HEK293T (cell line): ENCODE data around the gene SIDT2.

Experiments used
- CTCF ChIA-PET: fragments of 350-600 bp; formaldehyde crosslinking; extraction: SDS; loops from one replicate; lab custom pipeline; 2021; ENCODE audit warnings: antibody characterized with exemption, inconsistent platforms; lab: Yijun Ruan, JAX
- POLR2A ChIA-PET: fragments of 350-600 bp; formaldehyde crosslinking; extraction: SDS; loops from one replicate; lab custom pipeline; 2020; ENCODE audit warnings: antibody characterized with exemption, inconsistent platforms; lab: Yijun Ruan, JAX
- DNase-seq: peaks from one replicate; pipeline ENCODE4 v3.0.0; 2012; ENCODE audit warnings: mixed read lengths; ENCODE audit errors: extremely low spot score
- ARNT ChIP-seq: fragments of 450-650 bp; IDR thresholded peaks from 2 replicates; pipeline ENCODE4 v1.6.1; 2017; ENCODE audit warnings: mild to moderate bottlenecking
- BHLHE40 ChIP-seq: fragments of 450-650 bp; IDR thresholded peaks from 2 replicates; pipeline ENCODE4 v1.6.1; 2016; ENCODE audit warnings: mild to moderate bottlenecking, moderate library complexity, borderline replicate concordance
- CTBP1 ChIP-seq: fragments of 450-650 bp; IDR thresholded peaks from 2 replicates; pipeline ENCODE4 v1.6.1; 2016; ENCODE audit warnings: borderline replicate concordance
- ELF4 ChIP-seq: fragments of 450-650 bp; IDR thresholded peaks from 2 replicates; pipeline ENCODE4 v1.6.1; 2017; ENCODE audit warnings: antibody characterized with exemption
- FOXA1 ChIP-seq: fragments of 450-650 bp; IDR thresholded peaks from 2 replicates; pipeline ENCODE4 v1.6.1; 2016; ENCODE audit warnings: mild to moderate bottlenecking
- FOXK2 ChIP-seq: fragments of 450-650 bp; IDR thresholded peaks from 2 replicates; pipeline ENCODE4 v1.6.1; 2016; ENCODE audit warnings: mild to moderate bottlenecking
- FOXM1 ChIP-seq: fragments of 450-650 bp; IDR thresholded peaks from 2 replicates; pipeline ENCODE4 v1.6.1; 2017; ENCODE audit warnings: mild to moderate bottlenecking, borderline replicate concordance
- HDGF ChIP-seq: fragments of 450-650 bp; IDR thresholded peaks from 2 replicates; pipeline ENCODE4 v1.6.1; 2017; ENCODE audit warnings: antibody characterized with exemption, borderline replicate concordance
- L3MBTL2 ChIP-seq: fragments of 450-650 bp; conservative IDR thresholded peaks from 2 replicates; pipeline ENCODE4 v1.6.1; 2016; ENCODE audit warnings: mild to moderate bottlenecking
- LEF1 ChIP-seq: fragments of 450-650 bp; IDR thresholded peaks from 2 replicates; pipeline ENCODE4 v1.6.1; 2017; ENCODE audit warnings: mild to moderate bottlenecking, borderline replicate concordance
- NFRKB ChIP-seq: fragments of 450-650 bp; IDR thresholded peaks from 2 replicates; pipeline ENCODE4 v1.6.1; 2016; ENCODE audit warnings: mild to moderate bottlenecking, moderate library complexity
- PKNOX1 ChIP-seq: fragments of 450-650 bp; IDR thresholded peaks from 2 replicates; pipeline ENCODE4 v1.6.1; 2016
- SP1 ChIP-seq: fragments of 450-650 bp; IDR thresholded peaks from 2 replicates; pipeline ENCODE4 v1.6.1; 2017
- SUZ12 ChIP-seq: fragments of 450-650 bp; IDR thresholded peaks from 2 replicates; pipeline ENCODE4 v1.6.1; 2016; ENCODE audit warnings: mild to moderate bottlenecking
- TARDBP ChIP-seq: fragments of 450-650 bp; IDR thresholded peaks from 2 replicates; pipeline ENCODE4 v1.6.1; 2016
- ZNF384 ChIP-seq: fragments of 450-650 bp; IDR thresholded peaks from 2 replicates; pipeline ENCODE4 v1.6.1; 2016

The SIDT2 gene

GRCh38 chr11:117176186-117176585, 2.4 kb upstream of the SIDT2 start:
- no peak for TF ChIP-seq ARNT
- no peak for TF ChIP-seq TARDBP
- TF ChIP-seq FOXM1: no peak
- no peak for TF ChIP-seq L3MBTL2
- no peak for TF ChIP-seq CTBP1
- no peak for TF ChIP-seq FOXK2
- TF ChIP-seq BHLHE40: no peak
- no peak for TF ChIP-seq ELF4
- TF ChIP-seq NFRKB: no peak
- no peak for TF ChIP-seq SP1
- no peak for TF ChIP-seq HDGF
- TF ChIP-seq PKNOX1: no peak
- TF ChIP-seq SUZ12: no peak
- no peak for TF ChIP-seq FOXA1
- no peak for TF ChIP-seq LEF1
- no peak for TF ChIP-seq ZNF384
- CTCF ChIA-PET: no interaction called here
- POLR2A ChIA-PET: interaction anchor here (1.6 kb wide), 1 partner anchor 32 kb away, joined by 11 read pairs; the partner anchor contains the start of gene PAFAH1B2
- no peak for DNase-seq

GRCh38 chr11:117177534-117178209, 871 bp upstream of the SIDT2 start:
- DNase-seq: no peak
- ChIA-PET CTCF (interaction anchor here (0.7 to 1.5 kb wide), 3 partner anchors 49 to 388 kb away, joined by 3 to 6 read pairs (median 4); partner anchors contain the start of gene PCSK7), POLR2A (interaction anchor here (0.8 to 6.1 kb wide), 3 partner anchors 33 to 54 kb away, joined by 3 to 58 read pairs (median 5); partner anchors contain the start of genes PAFAH1B2 and PCSK7)
- TF ChIP-seq LEF1 (no peak), SP1 (no peak), SUZ12 (no peak), FOXK2 (no peak), ZNF384 (no peak), BHLHE40 (no peak), HDGF (no peak), CTBP1 (no peak), NFRKB (no peak), L3MBTL2 (no peak), TARDBP (no peak), FOXA1 (no peak), ARNT (no peak)

DNA sequence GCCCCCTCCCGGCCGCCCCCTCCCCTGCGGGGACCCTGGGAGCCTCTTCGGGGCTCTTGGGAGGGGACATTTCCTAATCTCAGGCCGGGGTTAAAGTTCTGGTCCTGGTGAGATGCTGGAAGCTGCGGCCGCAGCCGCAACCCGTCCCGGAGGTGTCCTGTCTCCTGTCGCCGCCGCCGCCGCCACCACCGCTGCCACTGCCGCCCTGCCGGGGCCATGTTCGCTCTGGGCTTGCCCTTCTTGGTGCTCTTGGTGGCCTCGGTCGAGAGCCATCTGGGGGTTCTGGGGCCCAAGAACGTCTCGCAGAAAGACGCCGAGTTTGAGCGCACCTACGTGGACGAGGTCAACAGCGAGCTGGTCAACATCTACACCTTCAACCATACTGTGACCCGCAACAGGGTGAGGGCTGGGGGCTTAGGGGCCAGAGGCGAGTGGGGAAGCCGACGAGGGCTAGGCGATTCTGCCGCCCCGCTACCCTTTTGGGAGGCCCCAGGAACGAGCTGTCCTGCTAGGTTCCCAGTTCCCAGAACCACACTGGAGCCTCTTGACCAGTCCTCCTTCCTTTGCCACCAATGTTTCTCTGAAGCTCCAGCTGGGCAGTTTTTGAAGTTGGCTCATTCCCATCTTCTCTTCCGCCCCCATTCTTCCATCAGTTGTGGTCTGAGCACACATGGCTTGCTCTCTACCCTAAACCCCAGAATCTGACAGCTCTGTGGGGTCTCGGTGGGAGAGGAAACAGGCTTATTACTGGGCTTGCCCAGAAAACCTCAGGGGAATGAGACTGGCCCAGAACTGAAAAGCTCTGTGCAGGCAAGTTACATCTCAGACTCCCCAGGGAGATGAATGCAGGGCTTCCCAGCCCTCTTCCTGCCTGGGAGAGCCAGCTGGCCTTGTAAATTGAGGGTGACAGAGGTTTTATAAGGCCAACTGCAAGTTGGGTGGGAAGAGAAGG, 781 bp downstream of the SIDT2 start:
- ChIA-PET CTCF (interaction anchor here (0.8 to 1.8 kb wide), 5 partner anchors 24 to 344 kb away, joined by 3 to 6 read pairs (median 4); partner anchors contain the start of gene PCSK7), POLR2A (interaction anchor here (0.8 to 6.1 kb wide), 5 partner anchors 10 to 53 kb away, joined by 3 to 58 read pairs (median 5); partner anchors contain the start of genes PAFAH1B2, PCSK7 and RNF214)
- TF ChIP-seq NFRKB (no peak), PKNOX1 (no peak), ZNF384 (no peak), LEF1 (no peak), SUZ12 (no peak), SP1 (no peak), HDGF (no peak), TARDBP (no peak), CTBP1 (no peak)
- peak; percentile 34 for DNase-seq

- CTCF ChIA-PET: interaction anchor here (0.6 to 2.2 kb wide), 6 partner anchors 23 to 344 kb away, joined by 3 to 10 read pairs (median 4); no protein-coding TSS in a partner anchor
- no peak for TF ChIP-seq BHLHE40
- no peak for TF ChIP-seq FOXM1
- no peak for TF ChIP-seq SP1
- TF ChIP-seq NFRKB: no peak
- no peak for TF ChIP-seq PKNOX1
- no peak for TF ChIP-seq ARNT
- no peak for TF ChIP-seq L3MBTL2
- no peak for TF ChIP-seq SUZ12
- no peak for TF ChIP-seq FOXA1
- no peak for TF ChIP-seq TARDBP
- no peak for TF ChIP-seq ELF4
- TF ChIP-seq FOXK2: no peak
- DNase-seq: peak; percentile 9
- POLR2A ChIA-PET: interaction anchor here (1.6 to 6.1 kb wide), 3 partner anchors 13 to 52 kb away, joined by 5 to 58 read pairs (median 7); partner anchors contain the start of genes PAFAH1B2, PCSK7 and RNF214
These were observed 1.5 kb downstream of the SIDT2 start for GRCh38 chr11:117180020-117180419.
